ENCODE data around the gene SMTNL2. TPM values are rescaled to one million over a fixed set of nuclear protein-coding genes. Genes with fewer than 3 reads are reported as not detected.

SMTNL2 gene
- total RNA-seq, 3 donors from 2014 or later: 0.16 to 1.8 (median 0.98) TPM

GRCh38 chr17:4554997-4555799 lies 29.1 kb upstream of the SMTNL2 start, which contains the start of gene MYBBP1A:
TSS of gene MYBBP1A (minus strand) at chr17:4555384. CDS start at chr17:4555324, 60 bp downstream.
- H3K4me1 ChIP-seq: peaks cover 7 to 27% of the 10 kb centered on the region in 2 donors
- no peaks in the 10 kb centered on the region for H3K9me3 ChIP-seq
- H3K36me3 ChIP-seq: no peaks in the 10 kb centered on the region
- H3K4me3 ChIP-seq: peak within 1 kb of the TSS; percentile 71 to 93 (median 88)
- DNase-seq (ENCODE audit: low spot score in 2 of 2): peak; percentile 92 to 97
- intact Hi-C loops (cut with DNase I; ENCODE audit: low total_unique reads): no loop called here
- TF ChIP-seq CTCF (IDR thresholded peaks at IDR 0.05): peak in 1 of 3 donors; percentile 11
- peak; percentile 55 for TF ChIP-seq POLR2A (IDR thresholded peaks at IDR 0.05)
- peak in 2 of 3 donors; percentile 60 to 63 for TF ChIP-seq POLR2AphosphoS5 (IDR thresholded peaks at IDR 0.05)
- no peaks in the 10 kb centered on the region for H3K27me3 ChIP-seq
- H3K27ac ChIP-seq: peak within 1 kb of the TSS; percentile 78 to 83

GRCh38 chr17:4555873-4556759 lies 28.2 kb upstream of the SMTNL2 start:
- H3K9me3 ChIP-seq: no peaks in the 10 kb centered on the region
- H3K27ac ChIP-seq: peak overlapping the region; percentile 78 to 83
- H3K4me1 ChIP-seq: peaks cover 7 to 23% of the 10 kb centered on the region in 2 donors
- intact Hi-C loops (cut with DNase I; ENCODE audit: low total_unique reads): no loop called here
- peak overlapping the region; percentile 71 to 93 (median 88) for H3K4me3 ChIP-seq
- H3K27me3 ChIP-seq: no peaks in the 10 kb centered on the region
- DNase-seq (ENCODE audit: low spot score in 2 of 2): no peak
- no peaks in the 10 kb centered on the region for H3K36me3 ChIP-seq
- TF ChIP-seq POLR2A (IDR thresholded peaks at IDR 0.05): no peak
- TF ChIP-seq POLR2AphosphoS5 (IDR thresholded peaks at IDR 0.05): no peak
- no peak for TF ChIP-seq CTCF (IDR thresholded peaks at IDR 0.05)

GRCh38 chr17:4556996-4557395 lies 27.3 kb upstream of the SMTNL2 start:
- Histone ChIP-seq H3K4me3 (no peak overlapping the region), H3K9me3 (no peaks in the 10 kb centered on the region), H3K27me3 (no peaks in the 10 kb centered on the region), H3K27ac (no peak overlapping the region), H3K36me3 (no peaks in the 10 kb centered on the region), H3K4me1 (peaks cover 7 to 23% of the 10 kb centered on the region in 2 donors)
- DNase-seq (ENCODE audit: low spot score in 2 of 2): no peak
- intact Hi-C loops (cut with DNase I; ENCODE audit: low total_unique reads): no loop called here
- TF ChIP-seq POLR2A (IDR thresholded peaks at IDR 0.05) (no peak), CTCF (IDR thresholded peaks at IDR 0.05) (no peak), POLR2AphosphoS5 (IDR thresholded peaks at IDR 0.05) (no peak)

GRCh38 chr17:4557626-4558346 lies 26.5 kb upstream of the SMTNL2 start:
- TF ChIP-seq POLR2A (IDR thresholded peaks at IDR 0.05): no peak
- TF ChIP-seq POLR2AphosphoS5 (IDR thresholded peaks at IDR 0.05): no peak
- TF ChIP-seq CTCF (IDR thresholded peaks at IDR 0.05): no peak
- intact Hi-C loops (cut with DNase I; ENCODE audit: low total_unique reads): no loop called here
- Histone ChIP-seq H3K4me1 (peaks cover 7 to 23% of the 10 kb centered on the region in 2 donors), H3K4me3 (no peak overlapping the region), H3K36me3 (no peaks in the 10 kb centered on the region), H3K27me3 (no peaks in the 10 kb centered on the region), H3K27ac (no peak overlapping the region), H3K9me3 (no peaks in the 10 kb centered on the region)
- no peak for DNase-seq (ENCODE audit: low spot score in 2 of 2)
